ENCODE results near the gene KRTAP5-5. TPM values are rescaled to one million over a fixed set of nuclear protein-coding genes. Genes with fewer than 3 reads are reported as not detected.
A peak's percentile ranks its signal among the peaks of the same experiment; 100 is the strongest.

The KRTAP5-5 gene
- total and polyA plus RNA-seq, 2 of the 13 experiments (the other 11 are each of a cell fraction or from before 2014, with no cell fraction given) = not detected

- TF ChIP-seq, protein P1, sequence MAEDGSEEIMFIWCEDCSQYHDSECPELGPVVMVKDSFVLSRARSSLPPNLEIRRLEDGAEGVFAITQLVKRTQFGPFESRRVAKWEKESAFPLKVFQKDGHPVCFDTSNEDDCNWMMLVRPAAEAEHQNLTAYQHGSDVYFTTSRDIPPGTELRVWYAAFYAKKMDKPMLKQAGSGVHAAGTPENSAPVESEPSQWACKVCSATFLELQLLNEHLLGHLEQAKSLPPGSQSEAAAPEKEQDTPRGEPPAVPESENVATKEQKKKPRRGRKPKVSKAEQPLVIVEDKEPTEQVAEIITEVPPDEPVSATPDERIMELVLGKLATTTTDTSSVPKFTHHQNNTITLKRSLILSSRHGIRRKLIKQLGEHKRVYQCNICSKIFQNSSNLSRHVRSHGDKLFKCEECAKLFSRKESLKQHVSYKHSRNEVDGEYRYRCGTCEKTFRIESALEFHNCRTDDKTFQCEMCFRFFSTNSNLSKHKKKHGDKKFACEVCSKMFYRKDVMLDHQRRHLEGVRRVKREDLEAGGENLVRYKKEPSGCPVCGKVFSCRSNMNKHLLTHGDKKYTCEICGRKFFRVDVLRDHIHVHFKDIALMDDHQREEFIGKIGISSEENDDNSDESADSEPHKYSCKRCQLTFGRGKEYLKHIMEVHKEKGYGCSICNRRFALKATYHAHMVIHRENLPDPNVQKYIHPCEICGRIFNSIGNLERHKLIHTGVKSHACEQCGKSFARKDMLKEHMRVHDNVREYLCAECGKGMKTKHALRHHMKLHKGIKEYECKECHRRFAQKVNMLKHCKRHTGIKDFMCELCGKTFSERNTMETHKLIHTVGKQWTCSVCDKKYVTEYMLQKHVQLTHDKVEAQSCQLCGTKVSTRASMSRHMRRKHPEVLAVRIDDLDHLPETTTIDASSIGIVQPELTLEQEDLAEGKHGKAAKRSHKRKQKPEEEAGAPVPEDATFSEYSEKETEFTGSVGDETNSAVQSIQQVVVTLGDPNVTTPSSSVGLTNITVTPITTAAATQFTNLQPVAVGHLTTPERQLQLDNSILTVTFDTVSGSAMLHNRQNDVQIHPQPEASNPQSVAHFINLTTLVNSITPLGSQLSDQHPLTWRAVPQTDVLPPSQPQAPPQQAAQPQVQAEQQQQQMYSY (CRISPR knock-in tag; IDR thresholded peaks at IDR 0.05) = peak; percentile 84; the same call in 1 of the 2 replicates
- TF ChIP-seq PAWR (CRISPR knock-in tag; IDR thresholded peaks at IDR 0.05; ENCODE audit: borderline replicate concordance) (no peak), CCAR2 (optimal IDR thresholded peaks at IDR 0.05; ENCODE audit: low read depth, low read length) (no peak), KAT7 (CRISPR knock-in tag; IDR thresholded peaks at IDR 0.05; ENCODE audit: borderline replicate concordance) (peak; percentile 38; the same call in 1 of the 2 replicates), ELF1 (CRISPR knock-in tag; IDR thresholded peaks at IDR 0.05) (peak; percentile 52), ZBTB7B (CRISPR knock-in tag; IDR thresholded peaks at IDR 0.05) (peak; percentile 76; the same call in 1 of the 2 replicates), ETV6 (CRISPR knock-in tag; conservative IDR thresholded peaks at IDR 0.05) (peak; percentile 64; the same call in 1 of the 2 replicates), MYPOP (CRISPR knock-in tag; IDR thresholded peaks at IDR 0.05) (0 out of 2 replicates have a peak, but pooled peaks have one; percentile 61), ELF3 (CRISPR knock-in tag; IDR thresholded peaks at IDR 0.05) (0 out of 2 replicates have a peak, but pooled peaks have one; percentile 36), BRCA1 (CRISPR knock-in tag; IDR thresholded peaks at IDR 0.05) (no peak), JDP2 (CRISPR knock-in tag; IDR thresholded peaks at IDR 0.05; ENCODE audit: borderline replicate concordance) (no peak), ELF4 (CRISPR knock-in tag; IDR thresholded peaks at IDR 0.05; ENCODE audit: borderline replicate concordance) (no peak), MIER2 (CRISPR knock-in tag; IDR thresholded peaks at IDR 0.05) (no peak), LCORL (IDR thresholded peaks at IDR 0.05) (no peak), LCORL (CRISPR knock-in tag; IDR thresholded peaks at IDR 0.05) (peak; percentile 49; the same call in 1 of the 2 replicates), MTF2 (CRISPR knock-in tag; IDR thresholded peaks at IDR 0.05; ENCODE audit: borderline replicate concordance) (0 out of 2 replicates have a peak, but pooled peaks have one; percentile 14), CCDC6 (CRISPR knock-in tag; IDR thresholded peaks at IDR 0.05) (0 out of 2 replicates have a peak, but pooled peaks have one; percentile 49), ZFX (CRISPR knock-in tag; IDR thresholded peaks at IDR 0.05; ENCODE audit: low read depth) (peak; percentile 54), SP4 (CRISPR knock-in tag; IDR thresholded peaks at IDR 0.05) (0 out of 2 replicates have a peak, but pooled peaks have one; percentile 16), NR2F6 (IDR thresholded peaks at IDR 0.05) (no peak), NR2F6 (CRISPR knock-in tag; IDR thresholded peaks at IDR 0.05) (peak; percentile 8; the same call in 1 of the 2 replicates), ZNF441 (CRISPR knock-in tag; IDR thresholded peaks at IDR 0.05; ENCODE audit: borderline replicate concordance) (no peak), KLF11 (CRISPR knock-in tag; IDR thresholded peaks at IDR 0.05) (peak; percentile 83), ZSCAN9 (CRISPR knock-in tag; IDR thresholded peaks at IDR 0.05; ENCODE audit: borderline replicate concordance) (peak; percentile 59; the same call in 1 of the 2 replicates)
- TF ChIP-seq, protein P2, sequence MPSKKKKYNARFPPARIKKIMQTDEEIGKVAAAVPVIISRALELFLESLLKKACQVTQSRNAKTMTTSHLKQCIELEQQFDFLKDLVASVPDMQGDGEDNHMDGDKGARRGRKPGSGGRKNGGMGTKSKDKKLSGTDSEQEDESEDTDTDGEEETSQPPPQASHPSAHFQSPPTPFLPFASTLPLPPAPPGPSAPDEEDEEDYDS (CRISPR knock-in tag; IDR thresholded peaks at IDR 0.05) = 0 out of 2 replicates have a peak, but pooled peaks have one; percentile 14
- TF ChIP-seq, protein P3, sequence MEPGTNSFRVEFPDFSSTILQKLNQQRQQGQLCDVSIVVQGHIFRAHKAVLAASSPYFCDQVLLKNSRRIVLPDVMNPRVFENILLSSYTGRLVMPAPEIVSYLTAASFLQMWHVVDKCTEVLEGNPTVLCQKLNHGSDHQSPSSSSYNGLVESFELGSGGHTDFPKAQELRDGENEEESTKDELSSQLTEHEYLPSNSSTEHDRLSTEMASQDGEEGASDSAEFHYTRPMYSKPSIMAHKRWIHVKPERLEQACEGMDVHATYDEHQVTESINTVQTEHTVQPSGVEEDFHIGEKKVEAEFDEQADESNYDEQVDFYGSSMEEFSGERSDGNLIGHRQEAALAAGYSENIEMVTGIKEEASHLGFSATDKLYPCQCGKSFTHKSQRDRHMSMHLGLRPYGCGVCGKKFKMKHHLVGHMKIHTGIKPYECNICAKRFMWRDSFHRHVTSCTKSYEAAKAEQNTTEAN (CRISPR knock-in tag; conservative IDR thresholded peaks at IDR 0.05) = no peak
Measured at GRCh38 chr11:1652771-1653540, 23.4 kb downstream of the KRTAP5-5 start (continued).
